H1 (cell line): ENCODE results near the gene GINS2. TPM values are rescaled to one million over a fixed set of nuclear protein-coding genes. Genes with fewer than 3 reads are reported as not detected.

Source experiments
- BACH1 ChIP-seq: IDR thresholded peaks from 2 replicates; pipeline ENCODE4 v1.6.1; 2012; ENCODE audit warnings: low read length, improper control_type of control experiment
- EZH2 ChIP-seq: fragments of 200-600 bp; sonication (generic); IDR thresholded peaks from 2 replicates; pipeline ENCODE4 v1.7.1; 2012; ENCODE audit warnings: low read depth, mild to moderate bottlenecking, moderate library complexity, low read length, inconsistent platforms; ENCODE audit not compliant: severe bottlenecking
- JUND ChIP-seq: IDR thresholded peaks from 2 replicates; pipeline ENCODE4 v1.6.1; 2011; ENCODE audit warnings: mild to moderate bottlenecking, improper control_type of control experiment, low read length
- KDM1A ChIP-seq: fragments of 200-600, 300-600 bp; sonication (generic); IDR thresholded peaks from 2 replicates; pipeline ENCODE4 v1.7.1; 2016; ENCODE audit warnings: mild to moderate bottlenecking, low read length, borderline replicate concordance
- POLR2A ChIP-seq, 2 experiments: IDR thresholded peaks; 1 replicate in 1 of 2; 2 replicates in 1 of 2; pipeline ENCODE4 v1.6.1; 2011; ENCODE audit warnings: low read depth in 2 of 2, low read length in 2 of 2, mild to moderate bottlenecking in 2 of 2; ENCODE audit errors: control extremely low read depth in 1 of 2
- SAP30 ChIP-seq: fragments of 300-600 bp; sonication (generic); IDR thresholded peaks from 2 replicates; pipeline ENCODE4 v1.7.1; 2012; ENCODE audit warnings: low read length, moderate library complexity, mild to moderate bottlenecking, inconsistent platforms; ENCODE audit not compliant: insufficient read depth, insufficient replicate concordance
- SP1 ChIP-seq: IDR thresholded peaks from 2 replicates; pipeline ENCODE4 v1.6.1; 2011; ENCODE audit warnings: low read depth, low read length
- SP2 ChIP-seq: IDR thresholded peaks from 2 replicates; pipeline ENCODE4 v1.6.1; 2012; ENCODE audit warnings: mild to moderate bottlenecking, low read length, inconsistent platforms
- ZNF274 ChIP-seq: IDR thresholded peaks from 2 replicates; pipeline ENCODE4 v1.7.0; 2012; ENCODE audit warnings: low read length, borderline replicate concordance; ENCODE audit errors: extremely low read depth
- polyA plus RNA-seq, 7 experiments: library from polyadenylated mRNA; depleted of rRNA in 3 of 7; stranded (reverse) in 5 of 7; unstranded in 2 of 7; fragments of >200 nt in 5 of 7; fragments of 200-250 nt in 2 of 7; gene quantifications; 1 replicate in 5 of 7; 2 replicates in 1 of 7; 4 replicates in 1 of 7; pipeline versions ENCODE4 v1.2.1 to v1.2.3, GENCODE V29; 2011 to 2013; ENCODE audit warnings: missing spikeins in 2 of 7, mixed read lengths in 2 of 7
- total RNA-seq: library from RNA; stranded (reverse); fragmentation: NEBNext Ultra II Directional; extraction: Animal tissue kit (Norgen Biotek cat#: 25700); gene quantifications from 2 replicates; pipeline ENCODE4 v1.2.1, GENCODE V29; 2021

GINS2 gene
- total and polyA plus RNA-seq, 2 of the 8 experiments (the other 6 are each of a cell fraction or from before 2014, with no cell fraction given): 29.4 to 59.1 TPM

DNA sequence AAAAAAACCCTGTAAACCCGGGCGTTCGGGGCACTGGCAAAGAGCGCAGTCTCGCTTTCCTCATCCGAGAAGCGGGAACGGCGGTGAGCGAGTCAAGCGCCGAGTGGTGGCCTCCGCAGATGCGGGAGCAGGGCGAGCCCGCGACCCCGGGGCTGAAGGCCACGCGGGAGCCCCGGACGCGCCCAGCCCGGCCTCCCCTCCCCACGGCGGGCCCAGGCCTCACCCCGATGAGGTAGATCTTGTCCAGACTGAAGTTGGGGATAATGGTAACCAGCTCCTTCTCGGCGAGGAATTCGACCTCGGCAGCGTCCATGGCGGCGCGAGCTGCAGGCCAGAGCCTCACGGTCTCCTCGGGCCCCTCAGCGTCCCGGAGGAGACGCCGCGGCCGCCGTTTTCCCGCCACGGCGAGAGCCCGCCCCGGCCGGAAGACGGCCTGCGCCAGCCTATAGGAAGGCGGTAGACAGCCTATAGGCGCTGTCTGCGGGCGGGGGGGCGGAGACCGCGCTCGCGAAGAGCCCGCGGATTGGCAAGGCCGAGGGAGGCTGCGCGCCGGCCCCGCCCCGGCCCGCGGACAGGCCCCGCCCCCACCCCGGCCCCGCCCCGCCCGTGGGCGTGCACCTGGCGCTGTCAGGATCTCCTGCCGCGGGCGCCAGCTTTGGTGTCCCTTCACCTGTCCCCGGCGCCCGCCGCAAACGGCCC, at the start of gene GINS2 (continued):
- TF ChIP-seq SP1 (peak; percentile 82; the same call in 1 of the 2 replicates), EZH2 (no peak), SP2 (peak; percentile 16; the same call in 1 of the 2 replicates), POLR2A (IDR thresholded peaks at IDR 0.05; ENCODE audit: control extremely low read depth in 1 of 2, low read depth in 2 of 2, low read length in 2 of 2) (peak in 1 of 2 experiments; percentile 74; a peak in 2 of 3 replicates), KDM1A (no peak), BACH1 (no peak), JUND (no peak), ZNF274 (no peak), SAP30 (no peak)
